HepG2 (cell line): Measurements from ENCODE around the gene CCND1. TPM values are rescaled to one million over a fixed set of nuclear protein-coding genes. Genes with fewer than 3 reads are reported as not detected.

Experiments
- ARNTL ChIP-seq: sonication (generic); formaldehyde crosslinking; IDR thresholded peaks from 2 replicates; pipeline ENCODE4 v1.4.0; 2020; ENCODE audit warnings: mild to moderate bottlenecking, missing genetic modification reagents
- ATM ChIP-seq: fragments of 450-650 bp; IDR thresholded peaks from 2 replicates; pipeline ENCODE4 v1.7.1; 2017; ENCODE audit warnings: mild to moderate bottlenecking, borderline replicate concordance
- DMAP1 ChIP-seq: IDR thresholded peaks from 2 replicates; pipeline ENCODE4 v1.6.1; 2016
- FOXJ3 ChIP-seq: sonication (generic); formaldehyde crosslinking; IDR thresholded peaks from 2 replicates; pipeline ENCODE4 v1.4.0; 2020; ENCODE audit warnings: missing genetic modification reagents, mild to moderate bottlenecking, borderline replicate concordance
- GMEB1 ChIP-seq: sonication (generic); formaldehyde crosslinking; IDR thresholded peaks from 2 replicates; pipeline ENCODE4 v1.5.1; 2020; ENCODE audit warnings: missing genetic modification reagents, mild to moderate bottlenecking, borderline replicate concordance
- KLF16 ChIP-seq, 2 experiments: sonication (generic) in 1 of 2; formaldehyde crosslinking in 1 of 2; IDR thresholded peaks; 2 replicates each; pipeline versions ENCODE4 v1.6.1 to v1.8.0; 2016 to 2023; ENCODE audit warnings: missing genetic modification reagents in 2 of 2, missing compliant biosample characterization in 1 of 2
- LRRFIP1 ChIP-seq: sonication (generic); formaldehyde crosslinking; conservative IDR thresholded peaks from 2 replicates; pipeline ENCODE4 v1.4.0; 2020; ENCODE audit warnings: missing genetic modification reagents
- MED1 ChIP-seq: sonication (generic); formaldehyde crosslinking; IDR thresholded peaks from 2 replicates; pipeline ENCODE4 v1.4.0; 2020; ENCODE audit warnings: missing genetic modification reagents
- MEIS1 ChIP-seq: sonication (generic); formaldehyde crosslinking; IDR thresholded peaks from 2 replicates; pipeline ENCODE4 v1.9.0; 2021; ENCODE audit warnings: mild to moderate bottlenecking, missing genetic modification reagents, moderate library complexity, borderline replicate concordance
- NKX3-1 ChIP-seq: sonication (generic); formaldehyde crosslinking; IDR thresholded peaks from 2 replicates; pipeline ENCODE4 v1.5.0; 2020; ENCODE audit warnings: missing genetic modification reagents
- PHF21A ChIP-seq: sonication (generic); formaldehyde crosslinking; IDR thresholded peaks from 2 replicates; pipeline ENCODE4 v1.5.0; 2020; ENCODE audit warnings: mild to moderate bottlenecking, missing genetic modification reagents
- REPIN1 ChIP-seq: sonication (generic); formaldehyde crosslinking; IDR thresholded peaks from 2 replicates; pipeline ENCODE4 v1.8.0; 2022; ENCODE audit warnings: missing genetic modification reagents, low read depth, mild to moderate bottlenecking, borderline replicate concordance
- SALL2 ChIP-seq: sonication (generic); formaldehyde crosslinking; IDR thresholded peaks from 2 replicates; pipeline ENCODE4 v1.8.1; 2023; ENCODE audit warnings: mild to moderate bottlenecking, missing genetic modification reagents, inconsistent platforms
- SOX13 ChIP-seq, 3 experiments: fragments of 450-650 bp in 1 of 3; sonication (generic) in 1 of 3; formaldehyde crosslinking in 1 of 3; IDR thresholded peaks in 2 of 3; conservative IDR thresholded peaks in 1 of 3; 2 replicates each; pipeline versions ENCODE4 v1.5.0 to v1.6.1; 2016 to 2020; ENCODE audit warnings: antibody characterized with exemption in 1 of 3, mild to moderate bottlenecking in 1 of 3, missing compliant biosample characterization in 1 of 3, missing genetic modification reagents in 1 of 3, moderate library complexity in 1 of 3
- SRSF1 ChIP-seq: fragments of 200-400 bp; formaldehyde crosslinking; optimal IDR thresholded peaks from 2 replicates; pipeline ENCODE3; 2017; ENCODE audit warnings: mild to moderate bottlenecking, low read depth, low read length, moderate library complexity
- TP53 ChIP-seq: sonication (generic); formaldehyde crosslinking; conservative IDR thresholded peaks from 2 replicates; pipeline ENCODE4 v1.4.0; 2020; ENCODE audit warnings: missing genetic modification reagents
- WIZ ChIP-seq: sonication (generic); formaldehyde crosslinking; IDR thresholded peaks from 2 replicates; pipeline ENCODE4 v1.5.1; 2020; ENCODE audit warnings: mild to moderate bottlenecking, missing genetic modification reagents
- ZBTB3 ChIP-seq: sonication (generic); formaldehyde crosslinking; IDR thresholded peaks from 2 replicates; pipeline ENCODE4 v1.4.0; 2020; ENCODE audit warnings: low read depth, mild to moderate bottlenecking, moderate library complexity, missing genetic modification reagents, borderline replicate concordance
- ZFP1 ChIP-seq: IDR thresholded peaks from 2 replicates; pipeline ENCODE4 v1.6.1; 2016
- ZFY ChIP-seq: sonication (generic); formaldehyde crosslinking; IDR thresholded peaks from 2 replicates; pipeline ENCODE4 v1.4.0; 2020; ENCODE audit warnings: missing genetic modification reagents
- ZNF230 ChIP-seq: sonication (generic); formaldehyde crosslinking; IDR thresholded peaks from 2 replicates; pipeline ENCODE4 v1.4.0; 2020; ENCODE audit warnings: mild to moderate bottlenecking, missing genetic modification reagents
- ZNF44 ChIP-seq: sonication (generic); formaldehyde crosslinking; IDR thresholded peaks from 2 replicates; pipeline ENCODE4 v1.5.1; 2020; ENCODE audit warnings: mild to moderate bottlenecking, missing genetic modification reagents
- ZNF441 ChIP-seq: sonication (generic); formaldehyde crosslinking; IDR thresholded peaks from 2 replicates; pipeline ENCODE4 v1.7.0; 2021; ENCODE audit warnings: missing genetic modification reagents, borderline replicate concordance
- ZNF501 ChIP-seq: sonication (generic); formaldehyde crosslinking; IDR thresholded peaks from 2 replicates; pipeline ENCODE4 v1.5.1; 2020; ENCODE audit warnings: mild to moderate bottlenecking, moderate library complexity, missing genetic modification reagents
- ZNF546 ChIP-seq: sonication (generic); formaldehyde crosslinking; conservative IDR thresholded peaks from 2 replicates; pipeline ENCODE4 v1.8.1; 2023; ENCODE audit warnings: mild to moderate bottlenecking, missing genetic modification reagents
- ZNF768 ChIP-seq: sonication (generic); formaldehyde crosslinking; IDR thresholded peaks from 2 replicates; pipeline ENCODE4 v1.4.0; 2020; ENCODE audit warnings: missing genetic modification reagents
- polyA plus RNA-seq, 8 experiments: library from polyadenylated mRNA; depleted of rRNA in 3 of 8; stranded (reverse) in 7 of 8; unstranded in 1 of 8; fragments of >200 nt; fragmentation: Illumina TruSeq in 4 of 8; extraction: Trizol in 4 of 8; gene quantifications; 2 replicates each; pipeline versions ENCODE4 v1.2.1 to v1.2.3, GENCODE V29; 2011 to 2016; ENCODE audit warnings: low read depth in 4 of 8, missing spikeins in 1 of 8, mixed read lengths in 1 of 8; ENCODE audit not compliant: insufficient read depth in 1 of 8
- total RNA-seq, 5 experiments: library from RNA; depleted of rRNA; stranded (reverse); fragments of >200 nt; fragmentation: Illumina TruSeq; extraction: Trizol; gene quantifications; 2 replicates each; pipeline ENCODE4 v1.2.3, GENCODE V29; 2016; ENCODE audit warnings: low read depth in 1 of 5

CCND1 gene
- total and polyA plus RNA-seq, 2 of the 13 experiments (the other 11 are each of a cell fraction or from before 2014, with no cell fraction given) = 107 to 136 TPM

GRCh38 chr11:69644071-69644961 lies 3.4 kb downstream of the CCND1 start (continued):
- TF ChIP-seq ZBTB3 = peak; percentile 44; the same call in 1 of the 2 replicates
- TF ChIP-seq REPIN1 = peak; percentile 68; the same call in 1 of the 2 replicates
- TF ChIP-seq ZFP1 (CRISPR knock-in tag) = no peak
- peak; percentile 62; the same call in 1 of the 2 replicates for TF ChIP-seq NKX3-1 (CRISPR knock-in tag)
- peak; percentile 42; the same call in 1 of the 2 replicates for TF ChIP-seq SOX13 (IDR thresholded peaks at IDR 0.05)
- peak in 1 of 2 experiments; percentile 61; a peak in 2 of 4 replicates for TF ChIP-seq SOX13 (CRISPR knock-in tag; conservative IDR thresholded peaks at IDR 0.05 in 1 of 2, IDR thresholded peaks at IDR 0.05 in 1 of 2)
- no peak for TF ChIP-seq LRRFIP1 (CRISPR knock-in tag)
- TF ChIP-seq GMEB1 (CRISPR knock-in tag) = peak; percentile 50; the same call in 1 of the 2 replicates
- TF ChIP-seq ZNF441 (CRISPR knock-in tag) = no peak
- no peak for TF ChIP-seq ARNTL (CRISPR knock-in tag)
- peak; percentile 36; the same call in 1 of the 2 replicates for TF ChIP-seq MEIS1
- no peak for TF ChIP-seq TP53
- 0 out of 2 replicates have a peak, but pooled peaks have one; percentile 45 for TF ChIP-seq SALL2 (CRISPR knock-in tag)
- 0 out of 2 replicates have a peak, but pooled peaks have one; percentile 49 for TF ChIP-seq ZNF546 (CRISPR knock-in tag)
- TF ChIP-seq PHF21A = peak; percentile 53; the same call in 1 of the 2 replicates
- peak; percentile 68; the same call in 1 of the 2 replicates for TF ChIP-seq ZNF230 (CRISPR knock-in tag)
- TF ChIP-seq FOXJ3 (CRISPR knock-in tag) = no peak
- peak; percentile 67 for TF ChIP-seq SRSF1
- no peak for TF ChIP-seq DMAP1 (CRISPR knock-in tag)
- peak; percentile 38; the same call in 1 of the 2 replicates for TF ChIP-seq ZNF501 (CRISPR knock-in tag)
- TF ChIP-seq KLF16 (CRISPR knock-in tag; IDR thresholded peaks at IDR 0.05) = peak in 1 of 2 experiments; percentile 54; a peak in 1 of 4 replicates
- no peak for TF ChIP-seq WIZ (CRISPR knock-in tag)
- TF ChIP-seq ZFY (CRISPR knock-in tag) = peak; percentile 65
- TF ChIP-seq ZNF768 = peak; percentile 35
- 0 out of 2 replicates have a peak, but pooled peaks have one; percentile 61 for TF ChIP-seq MED1
- no peak for TF ChIP-seq ATM
- 0 out of 2 replicates have a peak, but pooled peaks have one; percentile 75 for TF ChIP-seq ZNF44 (CRISPR knock-in tag)
